Measurements from ENCODE around the gene WNK4. TPM values are rescaled to one million over a fixed set of nuclear protein-coding genes. Genes with fewer than 3 reads are reported as not detected.

The WNK4 gene
- polyA plus RNA-seq, 3 donors, result not detected

GRCh38 chr17:42772945-42773289 is 7.5 kb upstream of the WNK4 start:
- peaks cover 9% of the 10 kb centered on the region for H3K79me2 ChIP-seq (ENCODE audit: insufficient read depth, low read length)
- 0% methylated on average over 2 of the region's 3 CpGs for WGBS (ENCODE audit: insufficient coverage)
- DNase-seq, result no peak
- H2AFZ ChIP-seq (ENCODE audit: insufficient read depth, low read depth, low read length, poor library complexity, severe bottlenecking), result peak overlapping the region; percentile 90
- peak overlapping the region; percentile 89 to 94 (median 94) for H3K4me3 ChIP-seq (replicated peaks in 1 of 3; ENCODE audit: low read depth in 2 of 3, low read length in 3 of 3)
- H3K27ac ChIP-seq (ENCODE audit: low read depth in 1 of 2, low read length in 2 of 2), result peak overlapping the region; percentile 69 to 90
- intact Hi-C loops (cut with micrococcal nuclease), result loop anchor here in 1 of 2 donors (5.0 kb wide), 1 partner anchor 49 kb away; the partner anchor contains the start of gene BECN1
- no peaks in the 10 kb centered on the region for H4K20me1 ChIP-seq (ENCODE audit: insufficient read depth, low read length)
- H3K9me3 ChIP-seq (replicated peaks in 1 of 2; ENCODE audit: control insufficient read depth in 1 of 2, insufficient read depth in 1 of 2, low read length in 2 of 2), result no peaks in the 10 kb centered on the region
- peak overlapping the region; percentile 86 for H3K4me2 ChIP-seq (replicated peaks; ENCODE audit: extremely low read depth, low read length, poor library complexity, severe bottlenecking)
- no peaks in the 10 kb centered on the region for H3K27me3 ChIP-seq (ENCODE audit: control insufficient read depth in 2 of 2, insufficient read depth in 2 of 2, low read length in 2 of 2)
- Mint-ChIP-seq H3K36me3 (peaks cover 26 to 32% of the 10 kb centered on the region in 2 donors), H3K27ac (peak overlapping the region in 6 of 7 donors; percentile 94 to 98 (median 96)), H3K27me3 (ENCODE audit: low read depth in 3 of 3) (peaks cover 7 to 14% (median 7%) of the 10 kb centered on the region in 3 donors), H3K4me1 (peaks cover 17% of the 10 kb centered on the region), H3K9me3 (peaks cover 0 to 3% (median 0%) of the 10 kb centered on the region in 7 donors), H3K4me3 (peak overlapping the region; percentile 100)
- peaks cover 22 to 29% of the 10 kb centered on the region in 2 donors for H3K36me3 ChIP-seq (replicated peaks in 1 of 2; ENCODE audit: control insufficient read depth in 1 of 2, insufficient read depth in 2 of 2, low read length in 2 of 2)
- H3K9ac ChIP-seq (ENCODE audit: insufficient read depth, low read length, poor library complexity, severe bottlenecking), result peak overlapping the region; percentile 87
- TF ChIP-seq, protein P1, sequence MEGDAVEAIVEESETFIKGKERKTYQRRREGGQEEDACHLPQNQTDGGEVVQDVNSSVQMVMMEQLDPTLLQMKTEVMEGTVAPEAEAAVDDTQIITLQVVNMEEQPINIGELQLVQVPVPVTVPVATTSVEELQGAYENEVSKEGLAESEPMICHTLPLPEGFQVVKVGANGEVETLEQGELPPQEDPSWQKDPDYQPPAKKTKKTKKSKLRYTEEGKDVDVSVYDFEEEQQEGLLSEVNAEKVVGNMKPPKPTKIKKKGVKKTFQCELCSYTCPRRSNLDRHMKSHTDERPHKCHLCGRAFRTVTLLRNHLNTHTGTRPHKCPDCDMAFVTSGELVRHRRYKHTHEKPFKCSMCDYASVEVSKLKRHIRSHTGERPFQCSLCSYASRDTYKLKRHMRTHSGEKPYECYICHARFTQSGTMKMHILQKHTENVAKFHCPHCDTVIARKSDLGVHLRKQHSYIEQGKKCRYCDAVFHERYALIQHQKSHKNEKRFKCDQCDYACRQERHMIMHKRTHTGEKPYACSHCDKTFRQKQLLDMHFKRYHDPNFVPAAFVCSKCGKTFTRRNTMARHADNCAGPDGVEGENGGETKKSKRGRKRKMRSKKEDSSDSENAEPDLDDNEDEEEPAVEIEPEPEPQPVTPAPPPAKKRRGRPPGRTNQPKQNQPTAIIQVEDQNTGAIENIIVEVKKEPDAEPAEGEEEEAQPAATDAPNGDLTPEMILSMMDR (IDR thresholded peaks at IDR 0.05), result no peak
- peaks cover 11 to 13% of the 10 kb centered on the region in 2 donors for H3K4me1 ChIP-seq (ENCODE audit: control insufficient read depth in 1 of 2, insufficient read depth in 2 of 2, low read length in 2 of 2)

DNA sequence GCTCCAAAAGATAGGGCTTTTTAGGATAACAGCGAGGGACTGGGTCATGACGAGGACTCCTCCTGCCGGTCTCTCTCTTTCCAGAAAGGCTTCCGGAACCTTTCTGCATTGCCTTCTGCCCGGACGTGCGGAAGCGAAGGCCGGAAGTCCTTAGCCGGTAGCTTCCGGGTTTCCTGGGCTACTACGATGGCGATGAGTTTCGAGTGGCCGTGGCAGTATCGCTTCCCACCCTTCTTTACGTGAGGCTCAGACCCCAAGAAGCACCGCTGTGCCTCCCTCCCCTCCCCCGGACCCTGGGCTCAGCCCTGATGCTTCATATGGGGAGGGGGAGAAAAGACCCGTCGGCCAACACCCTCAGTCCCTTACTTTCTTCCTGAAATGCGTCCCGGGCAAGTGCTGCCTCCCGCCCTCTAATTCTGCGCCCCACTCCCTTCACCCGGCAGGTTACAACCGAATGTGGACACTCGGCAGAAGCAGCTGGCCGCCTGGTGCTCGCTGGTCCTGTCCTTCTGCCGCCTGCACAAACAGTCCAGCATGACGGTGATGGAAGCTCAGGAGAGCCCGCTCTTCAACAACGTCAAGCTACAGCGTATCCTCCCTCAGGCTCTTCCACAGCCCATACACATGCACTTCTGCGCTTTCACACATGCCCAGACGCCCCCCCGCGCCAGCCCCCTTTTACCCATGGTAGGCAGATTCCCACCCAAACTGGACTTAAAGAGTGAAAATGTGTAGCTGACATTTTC is 6.9 kb upstream of the WNK4 start, which contains the start of gene VPS25:
Gene VPS25, plus strand, starts transcription at position 160 of the 746 bp plus-strand sequence. Its CDS starts 27 bp downstream, at position 187.
- TF ChIP-seq, protein P1 (IDR thresholded peaks at IDR 0.05), result no peak
- WGBS (ENCODE audit: insufficient coverage), result 1% methylated on average over 28 of the region's 39 CpGs
- H4K20me1 ChIP-seq (ENCODE audit: insufficient read depth, low read length), result no peaks in the 10 kb centered on the region
- peak within 1 kb of the TSS; percentile 69 to 90 for H3K27ac ChIP-seq (ENCODE audit: low read depth in 1 of 2, low read length in 2 of 2)
- H3K79me2 ChIP-seq (ENCODE audit: insufficient read depth, low read length), result peaks cover 9% of the 10 kb centered on the region
- Mint-ChIP-seq H3K27me3 (ENCODE audit: low read depth in 3 of 3) (peaks cover 4 to 10% (median 6%) of the 10 kb centered on the region in 3 donors), H3K27ac (peak within 1 kb of the TSS; percentile 94 to 98 (median 96)), H3K9me3 (peaks cover 0 to 3% (median 0%) of the 10 kb centered on the region in 7 donors), H3K36me3 (peaks cover 32 to 38% of the 10 kb centered on the region in 2 donors), H3K4me3 (peak within 1 kb of the TSS; percentile 100), H3K4me1 (peaks cover 17% of the 10 kb centered on the region)
- peaks cover 28 to 34% of the 10 kb centered on the region in 2 donors for H3K36me3 ChIP-seq (replicated peaks in 1 of 2; ENCODE audit: control insufficient read depth in 1 of 2, insufficient read depth in 2 of 2, low read length in 2 of 2)
- H3K9me3 ChIP-seq (replicated peaks in 1 of 2; ENCODE audit: control insufficient read depth in 1 of 2, insufficient read depth in 1 of 2, low read length in 2 of 2), result no peaks in the 10 kb centered on the region
- DNase-seq, result peak; percentile 72 to 78 (median 78)
- H2AFZ ChIP-seq (ENCODE audit: insufficient read depth, low read depth, low read length, poor library complexity, severe bottlenecking), result peak within 1 kb of the TSS; percentile 90
- intact Hi-C loops (cut with micrococcal nuclease), result loop anchor here in 1 of 2 donors (5.0 kb wide), 1 partner anchor 49 kb away; the partner anchor contains the start of gene BECN1
- peak within 1 kb of the TSS; percentile 87 for H3K9ac ChIP-seq (ENCODE audit: insufficient read depth, low read length, poor library complexity, severe bottlenecking)
- peak within 1 kb of the TSS; percentile 86 for H3K4me2 ChIP-seq (replicated peaks; ENCODE audit: extremely low read depth, low read length, poor library complexity, severe bottlenecking)
- no peaks in the 10 kb centered on the region for H3K27me3 ChIP-seq (ENCODE audit: control insufficient read depth in 2 of 2, insufficient read depth in 2 of 2, low read length in 2 of 2)
- H3K4me3 ChIP-seq (replicated peaks in 1 of 3; ENCODE audit: low read depth in 2 of 3, low read length in 3 of 3), result peak within 1 kb of the TSS; percentile 89 to 94 (median 94)
- peaks cover 11 to 13% of the 10 kb centered on the region in 2 donors for H3K4me1 ChIP-seq (ENCODE audit: control insufficient read depth in 1 of 2, insufficient read depth in 2 of 2, low read length in 2 of 2)

Measured in CD14-positive monocyte (primary cell).